GM04503 (cell line): ENCODE measurements around the gene CALN1.

Source experiments
- DNase-seq: peaks from one replicate; pipeline ENCODE4 v3.0.0-alpha.2; 2012; ENCODE audit warnings: low read depth

CALN1 gene

GRCh38 chr7:72037516-72037915, 374.6 kb downstream of the CALN1 start:
- no peak for DNase-seq

GRCh38 chr7:72035266-72035665, 376.9 kb downstream of the CALN1 start:
- DNase-seq, result no peak

GRCh38 chr7:72032934-72033333, 379.2 kb downstream of the CALN1 start:
- no peak for DNase-seq

GRCh38 chr7:72030994-72031667, 381.0 kb downstream of the CALN1 start:
- DNase-seq, result no peak

- DNase-seq, result no peak
Measured at GRCh38 chr7:72028267-72028666, 383.9 kb downstream of the CALN1 start.

GRCh38 chr7:72025381-72025960, 386.7 kb downstream of the CALN1 start:
- DNase-seq, result no peak

- no peak for DNase-seq
Measured at GRCh38 chr7:72023926-72024325, 388.2 kb downstream of the CALN1 start.

- no peak for DNase-seq
Measured at GRCh38 chr7:72021716-72022115, 390.4 kb downstream of the CALN1 start.

GRCh38 chr7:72020311-72020710, 391.8 kb downstream of the CALN1 start:
- no peak for DNase-seq

GRCh38 chr7:72019436-72019835, 392.7 kb downstream of the CALN1 start:
- no peak for DNase-seq

GRCh38 chr7:72017756-72018155, 394.4 kb downstream of the CALN1 start:
- no peak for DNase-seq

GRCh38 chr7:72016574-72016973, 395.6 kb downstream of the CALN1 start:
- DNase-seq, result no peak

GRCh38 chr7:72015136-72015535, 397.0 kb downstream of the CALN1 start:
- DNase-seq, result no peak

GRCh38 chr7:72007018-72007417, 405.1 kb downstream of the CALN1 start:
- no peak for DNase-seq

GRCh38 chr7:72003236-72003635, 408.9 kb downstream of the CALN1 start:
- no peak for DNase-seq

GRCh38 chr7:71996141-71996540, 416.0 kb downstream of the CALN1 start:
- no peak for DNase-seq

- no peak for DNase-seq
Measured at GRCh38 chr7:71995111-71995510, 417.0 kb downstream of the CALN1 start.

GRCh38 chr7:71991586-71991985, 420.6 kb downstream of the CALN1 start:
- no peak for DNase-seq

- DNase-seq, result no peak
Measured at GRCh38 chr7:71990138-71990462, 422.0 kb downstream of the CALN1 start.

- DNase-seq, result no peak
Measured at GRCh38 chr7:71988201-71988600, 423.9 kb downstream of the CALN1 start.

GRCh38 chr7:71987200-71987767, 424.9 kb downstream of the CALN1 start:
- DNase-seq, result no peak

- no peak for DNase-seq
Measured at GRCh38 chr7:71984348-71984747, 427.8 kb downstream of the CALN1 start.

- DNase-seq, result no peak
Measured at GRCh38 chr7:71982851-71983250, 429.3 kb downstream of the CALN1 start.

GRCh38 chr7:71976645-71977044, 435.5 kb downstream of the CALN1 start:
- DNase-seq, result no peak
